C4-2B (cell line): ENCODE results near the gene ZNF780B.

Experiments used
- CTCF ChIP-seq: fragments of 450-650 bp; conservative IDR thresholded peaks from 2 replicates; pipeline ENCODE4 v1.5.1; 2017; ENCODE audit warnings: mild to moderate bottlenecking
- ZFX ChIP-seq: fragments of 450-650 bp; IDR thresholded peaks from 2 replicates; pipeline ENCODE4 v1.6.1; 2017

- no peak for TF ChIP-seq CTCF
- no peak for TF ChIP-seq ZFX
These were observed 47.6 kb upstream of the ZNF780B start for GRCh38 chr19:40103600-40103999.
